ENCODE results near the gene MARK2.
"Not testable (repeated sequence)": the region's sequence is repeated elsewhere in the genome, so short reads cannot be mapped to it uniquely, and the experiment has no call there.

Gene MARK2

DNA sequence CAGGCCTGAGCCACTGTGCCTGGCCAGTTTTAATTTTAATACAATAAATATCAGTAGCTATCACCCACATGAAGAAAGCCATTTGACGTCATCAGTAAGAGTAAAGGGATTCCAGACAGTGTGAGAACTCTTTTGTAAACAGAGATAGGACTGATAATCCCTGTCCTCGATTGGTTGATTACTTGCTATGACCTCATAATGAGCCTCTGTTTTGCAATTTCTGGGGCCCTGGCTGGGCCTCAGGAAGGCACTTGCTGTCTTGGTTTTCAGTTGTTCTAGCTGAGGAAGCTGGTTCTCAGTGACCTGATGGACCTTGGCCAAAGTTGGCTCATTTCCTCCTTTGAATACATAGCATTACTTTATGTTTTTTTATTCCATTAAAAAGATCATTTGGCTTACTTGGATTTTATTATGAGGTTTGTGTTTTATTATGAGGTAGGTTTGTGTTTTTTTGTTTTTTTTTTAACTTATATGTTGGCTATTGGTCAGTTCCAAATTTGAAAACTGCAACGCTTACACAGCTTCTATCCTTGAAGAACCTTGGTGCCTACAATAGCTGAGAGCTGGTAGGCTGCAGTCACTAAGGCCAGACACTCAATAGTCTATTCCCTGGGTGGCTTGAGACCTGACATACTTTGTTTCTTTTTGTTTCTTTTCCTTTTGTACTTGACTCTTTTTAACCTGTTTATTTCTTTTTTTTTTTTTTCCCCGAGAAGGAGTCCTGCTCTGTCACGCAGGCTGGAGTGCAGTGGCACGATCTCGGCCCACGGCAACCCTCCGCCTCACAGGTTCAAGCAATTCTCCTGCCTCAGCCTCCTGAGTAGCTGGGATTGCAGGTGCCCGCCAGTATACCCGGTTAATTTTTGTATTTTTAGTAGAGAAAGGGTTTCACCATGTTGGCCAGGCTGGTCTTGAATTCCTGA, 20.0 kb downstream of the MARK2 start:
- no peak for DNase-seq

DNA sequence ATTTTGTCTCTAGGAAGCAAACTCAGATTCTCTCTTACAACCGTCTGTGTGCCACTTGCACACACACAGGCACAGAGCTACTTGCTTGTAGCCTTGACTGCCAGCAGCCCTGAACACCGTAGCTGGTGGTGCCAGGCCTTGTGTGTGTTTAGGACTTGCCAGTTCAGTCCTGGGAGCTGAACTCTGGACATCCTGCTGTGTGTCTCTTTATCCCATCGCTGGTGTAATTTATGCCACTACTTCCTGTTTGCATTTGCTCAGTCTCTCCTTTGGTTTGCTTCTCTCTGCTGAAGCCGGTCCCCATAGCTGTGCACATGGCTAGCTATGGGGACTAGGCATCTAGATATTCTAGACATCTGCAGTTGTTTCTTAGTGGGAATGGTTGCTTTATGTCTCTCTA, 24.0 kb downstream of the MARK2 start:
- DNase-seq = no peak

DNA sequence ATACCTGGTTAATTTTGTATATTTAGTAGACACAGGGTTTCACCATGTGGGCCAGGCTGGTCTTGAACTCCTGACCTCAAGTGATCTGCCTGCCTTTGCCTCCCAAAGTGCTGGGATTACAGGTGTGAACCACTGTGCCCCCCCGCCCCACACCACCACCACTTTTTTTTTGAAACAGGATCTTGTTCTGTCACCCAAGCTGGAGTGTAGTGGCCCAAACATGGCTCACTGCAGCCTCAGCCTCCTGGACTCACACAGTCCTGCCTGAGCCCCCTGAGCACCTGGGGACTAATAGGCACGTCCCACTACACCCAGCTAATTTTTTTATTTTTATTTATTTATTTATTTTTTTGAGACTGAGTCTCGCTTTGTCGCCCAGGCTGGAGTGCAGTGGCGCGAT, 24.7 kb downstream of the MARK2 start:
- DNase-seq = not testable (repeated sequence)

DNA sequence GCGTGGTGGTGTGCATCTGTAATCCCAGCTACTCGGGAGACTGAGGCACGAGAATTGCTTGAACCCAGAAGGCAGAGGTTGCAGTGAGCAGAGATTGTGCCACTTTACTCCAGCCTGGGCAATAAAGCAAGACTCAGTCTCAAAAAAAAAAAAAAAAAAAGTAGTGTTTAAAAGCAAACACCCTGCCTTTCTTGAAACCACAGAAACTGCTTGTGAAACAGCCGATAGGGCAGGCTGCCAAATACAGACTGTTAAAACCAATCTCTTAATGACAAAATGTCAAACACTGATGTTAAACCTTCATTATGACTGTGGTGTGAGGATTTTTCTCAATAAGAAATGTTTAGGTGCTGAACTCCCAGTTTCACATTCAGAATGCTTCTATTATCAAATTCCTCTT, 27.3 kb downstream of the MARK2 start:
- DNase-seq = peak; percentile 63

DNA sequence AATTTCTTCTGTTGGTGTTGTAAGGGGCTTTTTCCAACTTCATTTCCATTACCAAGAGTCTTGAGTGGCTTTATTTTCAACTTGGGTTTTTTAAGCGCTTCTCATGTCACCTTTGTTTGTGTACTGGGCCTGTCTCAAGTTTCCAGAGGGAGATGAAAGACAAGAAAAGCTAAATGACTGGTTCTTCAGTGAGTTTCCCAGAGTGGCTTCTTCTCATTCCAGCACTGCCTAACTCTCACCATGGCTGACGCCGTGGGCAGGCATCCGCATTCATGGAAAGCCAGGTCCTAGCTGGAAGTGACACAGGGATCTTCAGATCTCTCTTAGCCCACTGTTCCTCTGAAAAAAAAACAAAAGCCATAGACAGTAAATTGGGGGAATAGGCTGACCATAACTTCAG, 28.6 kb downstream of the MARK2 start:
- no peak for DNase-seq

DNA sequence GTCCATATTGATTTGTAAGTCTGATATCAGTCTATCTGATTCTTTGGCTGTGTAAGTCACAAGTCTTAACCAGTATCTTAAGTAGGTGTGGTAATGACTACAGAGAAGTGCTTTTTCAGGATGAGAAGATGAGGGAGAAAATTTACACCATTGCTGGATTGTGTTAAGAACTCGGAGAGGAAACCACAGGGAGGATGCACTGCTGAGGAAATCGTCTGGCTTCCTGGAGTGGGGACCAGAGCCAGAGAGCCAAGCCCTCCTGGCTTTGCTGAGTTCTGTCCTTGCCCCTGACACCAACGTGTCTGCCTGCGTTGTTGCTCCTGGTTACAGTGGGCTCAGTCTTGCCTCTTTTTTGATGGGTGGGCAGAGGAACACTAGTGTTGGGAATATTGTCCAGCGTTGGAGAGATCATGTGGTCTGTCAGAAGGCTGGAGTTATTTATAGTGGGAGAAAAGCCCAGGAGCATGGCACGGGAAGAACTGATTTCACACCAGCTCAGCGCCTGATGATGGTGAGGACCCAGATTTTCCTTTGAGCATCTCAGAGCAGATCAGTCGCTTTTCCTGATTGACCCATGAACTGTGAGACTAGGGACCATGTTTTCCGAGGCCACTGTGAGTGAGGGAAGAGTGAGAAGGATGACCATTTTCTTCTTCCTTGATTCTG, 29.6 kb downstream of the MARK2 start:
- no peak for DNase-seq

DNA sequence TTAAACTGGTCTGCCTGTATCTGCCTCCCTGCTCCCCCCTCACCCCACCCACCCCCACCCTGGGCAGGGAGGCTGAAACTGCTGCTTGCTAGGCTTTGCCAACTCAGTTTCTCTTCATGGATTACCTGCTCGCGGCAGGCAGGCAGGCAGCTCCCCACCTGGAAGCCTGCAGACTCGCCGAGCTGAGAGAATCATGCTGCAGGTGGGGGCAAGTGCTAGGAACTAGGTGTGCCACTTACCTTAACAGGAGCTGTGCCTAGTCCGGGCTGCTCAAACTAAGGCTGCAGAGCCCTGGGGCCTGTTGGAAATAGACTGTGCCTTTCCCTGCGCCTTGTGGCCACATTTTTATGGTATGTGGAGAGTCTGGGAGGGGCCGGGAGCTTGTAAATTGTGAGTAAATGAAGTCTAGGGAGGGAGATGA, 30.3 kb downstream of the MARK2 start:
- no peak for DNase-seq

DNA sequence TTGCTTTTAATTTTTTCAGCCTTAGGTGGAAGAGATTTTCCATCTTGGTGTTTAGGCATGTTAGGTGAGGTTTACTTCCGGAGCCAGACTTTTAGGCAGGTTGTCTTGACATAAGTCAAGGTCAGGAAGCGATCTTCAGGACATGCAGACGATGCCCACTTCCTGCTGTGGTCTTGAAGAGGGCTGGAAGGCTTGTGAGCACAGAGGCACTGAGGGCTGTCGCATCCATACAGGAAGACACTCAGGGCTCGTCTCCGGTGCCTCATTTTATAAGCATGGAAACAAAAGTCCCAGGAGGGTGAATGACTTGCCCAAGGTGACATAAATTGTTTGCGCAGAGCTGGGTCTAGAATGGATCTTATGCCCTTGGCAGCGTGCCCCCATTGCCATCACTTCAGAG, 30.8 kb downstream of the MARK2 start:
- no peak for DNase-seq

DNA sequence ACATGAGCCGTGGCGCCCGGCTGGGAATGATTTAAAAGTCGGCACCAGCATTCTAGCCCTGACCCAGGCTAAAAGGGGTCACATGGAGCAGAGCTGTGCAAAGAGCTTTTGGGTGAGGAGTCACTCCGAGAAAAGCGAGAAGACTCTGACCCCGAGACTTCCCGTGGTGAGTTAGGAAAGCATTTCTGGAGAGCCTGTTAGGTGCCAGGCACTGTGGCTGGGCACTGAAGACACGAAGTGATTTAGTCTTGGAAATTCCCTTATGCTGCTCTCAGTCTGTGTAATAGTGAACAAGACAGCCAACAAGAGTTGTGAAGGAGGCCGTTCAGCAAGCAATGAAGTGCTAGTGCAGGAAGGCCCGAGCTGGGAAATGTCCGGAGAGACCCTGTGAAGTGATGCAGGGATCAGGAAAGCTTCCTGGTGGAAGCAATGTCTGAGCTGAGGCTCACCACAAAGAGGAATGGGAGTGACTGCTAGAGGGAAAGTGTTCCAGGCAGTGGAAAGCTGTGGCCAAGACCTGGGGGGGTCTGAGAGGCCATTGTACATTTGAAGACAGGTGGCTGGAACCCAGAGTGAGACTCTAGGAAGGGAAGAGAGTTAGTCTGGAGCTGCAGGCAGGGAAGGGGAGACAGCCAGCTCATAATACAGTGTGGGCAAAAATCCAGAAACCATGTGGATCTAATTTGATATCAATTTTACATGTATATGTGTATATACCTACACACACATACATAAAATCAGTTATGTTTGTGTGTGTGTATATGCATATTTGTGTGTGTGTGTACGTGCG, 31.6 kb downstream of the MARK2 start:
- no peak for DNase-seq

DNA sequence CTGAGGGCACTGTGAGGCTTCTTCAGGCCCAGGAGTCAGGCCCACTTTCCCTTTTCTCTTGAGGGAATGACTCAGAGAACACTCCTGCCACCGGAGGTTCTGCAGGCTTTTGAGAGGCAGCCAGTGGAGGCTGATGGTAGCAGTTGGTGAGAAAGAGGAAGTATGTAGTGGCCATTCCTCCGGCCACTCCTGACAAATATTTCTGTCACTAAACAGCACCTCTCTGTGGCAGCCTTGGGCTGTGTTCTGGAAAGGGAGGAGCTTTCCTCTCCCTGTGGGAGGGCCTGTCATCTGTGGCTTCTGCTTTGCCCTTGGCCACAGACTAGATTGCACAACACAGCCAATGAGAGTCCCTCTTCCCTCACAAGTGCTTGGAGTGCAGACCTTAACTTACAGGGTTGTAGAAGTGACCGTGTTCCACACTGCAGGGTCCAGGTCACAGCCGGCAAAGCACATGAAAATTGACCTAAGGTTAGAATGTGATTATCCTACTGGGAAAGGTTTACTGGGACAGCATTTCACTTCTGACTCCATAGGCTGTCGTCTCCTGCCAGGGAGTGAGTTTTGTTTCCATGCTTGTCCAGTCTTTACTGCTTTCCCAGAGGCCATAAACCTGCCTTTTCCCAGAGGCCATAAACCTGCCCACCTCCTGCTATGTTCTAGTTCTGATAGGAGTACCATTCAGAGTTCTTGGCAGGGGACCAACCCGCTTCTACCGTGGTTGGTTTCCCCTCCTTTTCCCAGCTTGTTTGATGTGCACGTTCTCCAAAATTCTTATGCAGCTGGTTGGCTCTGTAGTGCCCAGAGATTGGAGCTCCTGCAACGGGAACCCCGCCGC, 33.3 kb downstream of the MARK2 start:
- DNase-seq = peak; percentile 91

DNA sequence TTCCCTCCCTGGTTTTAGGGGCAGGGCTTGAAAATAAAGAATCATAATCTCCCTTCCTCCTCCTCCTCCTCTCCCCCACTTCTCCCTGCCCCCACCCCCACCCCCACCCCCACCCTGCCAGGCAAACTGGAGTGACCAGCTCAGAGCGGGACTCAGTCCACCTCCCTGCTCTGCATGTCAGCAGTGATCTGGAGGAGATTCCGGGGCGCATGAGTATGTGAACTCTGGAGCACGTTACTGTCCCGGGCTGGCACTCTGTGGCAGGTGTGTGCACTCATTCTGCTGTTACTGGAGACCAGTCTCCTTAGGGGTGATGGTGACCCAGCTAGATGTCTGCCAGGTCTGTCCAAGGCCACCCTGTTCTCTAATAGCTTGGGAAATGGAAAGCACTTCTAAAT, 33.9 kb downstream of the MARK2 start:
- no peak for DNase-seq

DNA sequence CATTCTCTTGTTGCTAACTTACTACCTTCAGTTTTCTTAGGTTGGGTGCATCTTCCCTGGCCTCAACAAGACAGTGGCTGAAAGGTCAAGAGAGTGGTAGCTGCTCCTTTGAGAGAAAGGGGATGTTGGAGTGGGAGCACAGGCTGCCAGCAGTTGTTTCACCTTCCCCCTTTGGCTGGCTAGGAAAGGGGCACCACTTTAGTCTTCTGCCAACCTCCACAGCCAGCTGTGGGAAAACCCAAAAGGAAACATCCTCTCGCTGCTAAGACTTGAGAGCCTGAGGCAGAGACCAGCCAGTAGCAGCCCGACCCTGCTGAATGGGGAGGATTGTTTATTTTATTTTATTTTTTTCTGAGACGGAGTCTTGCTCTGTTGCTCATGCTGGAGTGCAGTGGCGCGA, 34.4 kb downstream of the MARK2 start:
- no peak for DNase-seq

DNA sequence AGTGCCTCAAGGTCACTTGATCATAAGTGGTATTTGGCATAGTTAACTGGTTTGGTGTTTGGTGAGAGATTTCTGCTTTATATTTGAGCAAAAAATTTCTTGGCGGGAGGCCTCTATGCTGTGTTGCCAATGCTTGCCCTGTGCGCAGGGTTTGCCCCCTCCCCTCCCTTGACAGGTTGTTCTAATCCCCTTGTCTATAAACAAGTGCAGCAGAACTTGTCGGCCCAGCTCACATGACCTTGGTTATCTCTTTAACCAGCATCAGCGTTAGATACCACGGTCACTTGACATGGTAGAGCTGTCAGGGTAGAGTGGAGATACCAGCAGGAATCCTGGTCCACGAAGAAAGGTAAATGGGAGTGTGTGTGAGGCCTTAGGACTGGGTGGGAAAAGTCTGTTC, 35.6 kb downstream of the MARK2 start:
- DNase-seq = no peak

DNA sequence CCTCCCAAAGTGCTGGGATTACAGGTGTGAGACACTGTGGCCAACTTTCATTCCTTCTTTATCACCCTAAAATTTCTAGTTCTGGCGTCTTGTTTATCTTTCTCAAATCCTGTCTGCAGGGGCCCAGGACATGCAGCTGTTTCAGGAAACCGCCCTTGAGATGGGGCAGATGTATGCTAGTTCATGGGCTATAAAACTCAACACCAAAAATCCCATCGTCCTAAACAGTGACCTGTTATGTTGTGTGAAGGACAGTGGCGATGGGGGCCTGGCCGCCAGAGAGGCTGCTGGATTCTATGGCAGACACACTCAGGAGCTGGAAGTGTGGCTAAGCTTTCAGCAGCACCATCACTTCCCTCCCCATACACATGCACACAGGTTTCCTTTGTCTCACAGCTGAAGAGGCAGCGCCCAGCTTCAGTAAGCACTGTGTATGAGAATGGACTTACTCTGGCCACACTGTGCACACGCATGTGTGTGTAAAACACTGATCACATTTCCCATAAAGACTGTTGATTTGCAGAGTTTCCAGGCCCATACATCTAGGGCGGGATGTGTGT, 36.7 kb downstream of the MARK2 start:
- no peak for DNase-seq

DNA sequence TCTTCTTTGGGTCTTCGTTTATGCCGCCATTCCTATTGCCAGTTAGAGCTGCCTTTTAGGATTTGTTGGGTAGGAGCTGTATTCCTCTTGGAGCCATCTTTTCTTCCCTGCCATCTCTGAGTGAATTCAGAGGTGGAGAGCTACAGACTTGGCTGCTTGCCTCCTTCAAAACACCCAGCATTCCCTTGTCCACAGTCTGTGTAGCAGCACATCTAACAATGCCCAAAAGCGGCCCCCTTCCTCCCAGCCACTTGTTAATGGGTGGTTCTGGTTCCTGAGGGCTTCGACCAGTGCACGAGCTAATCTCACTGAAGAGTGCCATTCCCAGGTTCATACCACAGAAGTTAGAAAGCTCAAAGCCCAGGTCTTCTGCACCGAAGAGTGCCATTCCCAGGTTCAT, 37.7 kb downstream of the MARK2 start:
- DNase-seq = no peak

DNA sequence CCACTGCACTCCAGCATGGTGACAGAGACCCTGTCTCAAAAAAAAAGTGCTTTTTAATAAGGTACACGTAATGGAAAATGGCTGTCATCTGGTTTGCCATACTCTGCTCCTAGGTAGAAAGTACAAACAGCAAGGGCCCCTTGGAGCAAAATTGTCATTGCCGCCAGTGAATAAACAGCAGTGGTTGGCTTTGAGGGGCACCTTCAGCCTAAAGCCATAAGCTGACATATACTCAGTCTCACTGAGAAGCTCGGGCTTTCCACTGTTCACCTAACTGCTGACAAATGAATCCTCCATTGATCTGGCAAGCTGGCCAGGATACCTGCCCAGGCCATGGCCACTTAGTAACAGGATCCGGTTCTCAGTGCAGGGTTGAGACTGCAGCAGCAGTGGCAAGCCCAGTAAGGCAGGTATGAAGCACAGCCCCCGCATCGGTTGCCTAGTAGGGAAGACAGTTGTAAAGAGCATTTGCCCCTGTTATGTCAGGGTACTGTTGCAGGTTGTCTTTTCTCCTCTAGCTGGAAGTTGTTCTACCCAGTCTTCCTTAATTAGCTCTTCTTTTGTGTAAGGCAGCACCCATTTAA, 38.8 kb downstream of the MARK2 start:
- DNase-seq = no peak

DNA sequence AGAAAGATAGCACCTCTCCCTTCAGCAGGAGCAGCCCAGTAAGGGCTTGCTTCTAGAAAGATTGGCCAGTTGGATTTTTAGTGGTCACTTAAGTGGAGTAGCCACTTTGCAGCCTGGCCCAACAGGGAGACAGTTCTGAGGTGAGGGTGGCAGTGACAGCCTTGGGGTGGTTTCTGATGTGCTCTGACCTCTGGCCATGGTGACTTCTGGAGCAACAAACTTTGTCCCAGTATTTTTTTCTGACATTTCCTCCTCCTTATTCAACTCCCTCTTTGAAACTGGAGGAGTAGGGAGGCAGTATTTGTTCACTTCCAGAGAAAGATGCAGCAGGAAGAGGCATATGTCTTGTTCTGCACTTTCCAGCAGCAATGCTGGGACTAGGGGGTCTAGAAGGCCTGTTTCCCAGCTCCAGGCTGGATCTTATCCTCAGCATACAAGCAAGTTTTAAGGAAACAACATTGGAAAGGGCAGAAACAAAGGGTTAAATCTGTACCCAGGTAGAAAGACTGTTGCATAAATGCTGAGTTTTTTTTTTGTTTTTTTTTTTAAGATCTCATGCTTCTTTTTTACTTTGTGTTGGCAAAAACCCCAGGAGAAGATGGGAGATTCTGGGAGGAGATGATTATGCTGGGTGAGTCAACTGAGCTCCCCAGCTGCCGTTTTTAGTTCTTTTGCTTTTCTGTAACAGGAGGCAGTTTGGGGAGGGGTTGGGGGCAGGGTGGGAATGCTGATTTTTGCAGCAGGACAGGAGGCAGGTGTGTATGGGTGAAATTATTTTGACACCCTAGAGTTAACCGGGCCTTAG, 40.9 kb downstream of the MARK2 start:
- peak; percentile 79 for DNase-seq

DNA sequence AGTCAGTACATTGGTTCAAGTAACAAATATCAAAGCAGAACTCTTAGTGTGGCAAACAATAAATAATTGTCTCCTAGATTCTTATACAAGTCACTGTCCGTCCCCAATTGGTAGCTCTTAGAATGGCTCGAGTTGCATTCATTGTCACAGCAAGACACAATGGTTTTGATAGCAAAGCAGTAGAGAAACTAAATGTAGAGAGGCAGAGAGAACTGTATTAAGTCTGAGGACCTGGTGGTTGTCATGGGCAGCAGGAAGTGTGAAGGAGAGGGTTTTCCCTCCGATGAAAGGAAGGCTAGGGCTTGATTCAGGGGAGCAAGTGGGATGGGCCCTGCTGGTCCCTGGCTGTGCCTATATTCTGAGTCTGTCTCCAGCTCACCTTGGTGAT, 41.5 kb downstream of the MARK2 start:
- no peak for DNase-seq

DNA sequence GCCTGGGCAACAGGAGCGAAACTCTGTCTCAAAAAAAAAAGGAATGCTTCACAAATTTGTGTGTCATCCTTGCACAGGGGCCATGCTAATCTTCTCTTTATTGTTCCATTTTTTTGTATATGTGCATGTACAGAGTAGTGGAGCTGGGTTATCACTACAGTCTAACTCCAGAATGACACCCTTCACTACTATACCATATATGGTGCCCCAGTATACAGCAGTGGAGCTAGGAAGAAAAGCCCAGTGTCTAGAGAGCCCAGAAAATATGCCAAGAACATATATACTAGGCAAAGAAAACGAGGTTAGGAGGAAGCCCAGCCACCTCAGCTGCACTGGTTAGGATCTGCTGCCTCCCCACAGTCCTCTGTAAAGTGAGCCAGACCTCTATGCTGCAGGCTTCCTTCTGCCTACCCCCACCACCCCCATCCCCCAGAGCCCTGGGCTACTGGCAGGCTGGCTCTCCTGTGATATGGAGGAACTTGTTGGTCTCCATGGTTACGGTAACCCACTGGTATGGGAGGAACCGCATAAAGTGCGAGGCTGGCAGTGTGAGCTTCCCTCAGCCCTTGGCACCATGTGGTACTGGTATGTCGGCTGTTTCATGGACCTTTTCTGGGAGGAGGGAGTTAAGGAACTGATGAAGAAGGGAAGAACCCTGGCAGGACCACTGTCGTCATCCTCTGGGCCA, 43.8 kb downstream of the MARK2 start:
- DNase-seq = peak; percentile 14

DNA sequence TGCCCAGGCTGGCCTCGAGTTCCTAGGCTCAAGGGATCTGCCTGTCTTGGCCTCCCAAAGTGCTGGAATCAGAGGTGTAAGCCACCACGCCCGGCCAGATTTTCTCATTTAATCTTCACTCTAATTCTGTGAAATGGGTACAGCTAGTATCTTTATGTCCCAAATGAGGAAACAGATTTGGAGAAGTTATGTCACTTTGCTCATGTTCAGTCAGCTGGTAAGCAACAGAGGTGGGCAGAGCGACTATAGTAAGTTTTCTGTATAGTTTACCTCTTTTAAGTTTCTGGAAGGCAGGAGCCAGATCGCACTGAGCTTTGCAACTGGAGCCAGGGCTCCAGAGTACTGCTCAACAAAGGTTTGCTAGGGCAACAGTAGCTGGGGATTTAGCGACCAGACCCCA, 44.9 kb downstream of the MARK2 start:
- no peak for DNase-seq

Data from fibroblast of skin of right biceps (primary cell).